ENCODE data around the gene SCUBE3.
A peak's percentile ranks its signal among the peaks of the same experiment; 100 is the strongest.

Gene SCUBE3

GRCh38 chr6:35242906-35243305 is 29.1 kb downstream of the SCUBE3 start:
- no peak for DNase-seq

GRCh38 chr6:35243386-35243958 is 29.7 kb downstream of the SCUBE3 start:
- no peak for DNase-seq

GRCh38 chr6:35244551-35244950 is 30.8 kb downstream of the SCUBE3 start:
- no peak for DNase-seq

GRCh38 chr6:35247642-35248231 is 34.0 kb downstream of the SCUBE3 start:
- no peak for DNase-seq

GRCh38 chr6:35248300-35248699 is 34.5 kb downstream of the SCUBE3 start:
- DNase-seq = no peak

- DNase-seq = no peak
Observed at GRCh38 chr6:35248965-35249364, 35.2 kb downstream of the SCUBE3 start.

- DNase-seq = no peak
Observed at GRCh38 chr6:35251949-35252348, 38.2 kb downstream of the SCUBE3 start.

GRCh38 chr6:35253249-35253648 is 39.5 kb downstream of the SCUBE3 start:
- no peak for DNase-seq

- no peak for DNase-seq
Observed at GRCh38 chr6:35258336-35258735, 44.6 kb downstream of the SCUBE3 start.

- DNase-seq = peak in 1 of 2 donors; percentile 48
Observed at GRCh38 chr6:35258858-35259193, 45.1 kb downstream of the SCUBE3 start.

- DNase-seq = peak; percentile 93 to 96
Observed at GRCh38 chr6:35259194-35259947, 45.6 kb downstream of the SCUBE3 start, which contains the start of gene ZNF76. ZNF76 (plus strand) TSS chr6:35259735; CDS start chr6:35281152, 21,417 bp downstream.

- DNase-seq = peak; percentile 69 to 76
Observed at GRCh38 chr6:35259948-35260590, 46.3 kb downstream of the SCUBE3 start.

GRCh38 chr6:35260591-35261570 is 47.1 kb downstream of the SCUBE3 start:
- DNase-seq = no peak

GRCh38 chr6:35262596-35262995 is 48.8 kb downstream of the SCUBE3 start:
- DNase-seq = no peak

GRCh38 chr6:35264550-35265274 is 51.0 kb downstream of the SCUBE3 start:
- no peak for DNase-seq

GRCh38 chr6:35265523-35265922 is 51.8 kb downstream of the SCUBE3 start:
- no peak for DNase-seq

GRCh38 chr6:35267446-35267845 is 53.7 kb downstream of the SCUBE3 start:
- no peak for DNase-seq

- no peak for DNase-seq
Observed at GRCh38 chr6:35267897-35268296, 54.1 kb downstream of the SCUBE3 start.

- no peak for DNase-seq
Observed at GRCh38 chr6:35272005-35272404, 58.2 kb downstream of the SCUBE3 start.

GRCh38 chr6:35273822-35274559 is 60.2 kb downstream of the SCUBE3 start:
- DNase-seq = no peak

GRCh38 chr6:35275744-35276260 is 62.0 kb downstream of the SCUBE3 start:
- no peak for DNase-seq

Measured in stimulated activated CD4-positive, alpha-beta T cell treated with anti-CD3 and anti-CD28 coated beads, Interleukin-2, amount 100 ng/mL, for 24 hours (primary cell).